Transverse colon (tissue), 4 donors: ENCODE results near the gene STXBP4.

Source experiments
- EP300 ChIP-seq: sonication (generic); formaldehyde crosslinking; IDR thresholded peaks from one replicate; pipeline ENCODE4 v1.6.1; 2017; ENCODE audit warnings: antibody characterized with exemption, low read depth
- POLR2AphosphoS5 ChIP-seq, 3 donors: sonication (generic); formaldehyde crosslinking; IDR thresholded peaks; one replicate each; pipeline ENCODE4 v1.6.1; 2016; ENCODE audit warnings: antibody characterized with exemption in 3 of 3
- TF ChIP-seq, protein P1 (sequence below), 5 experiments: fragments of 200-600 bp in 3 of 5; fragments of 450-650 bp in 2 of 5; sonication (generic) in 3 of 5; IDR thresholded peaks; 1 replicate in 2 of 5; 2 replicates in 3 of 5; pipeline ENCODE4 v1.5.1; 2016 to 2017; ENCODE audit warnings: antibody characterized with exemption in 5 of 5, inconsistent platforms in 3 of 5, mild to moderate bottlenecking in 2 of 5, moderate library complexity in 1 of 5

DNA sequence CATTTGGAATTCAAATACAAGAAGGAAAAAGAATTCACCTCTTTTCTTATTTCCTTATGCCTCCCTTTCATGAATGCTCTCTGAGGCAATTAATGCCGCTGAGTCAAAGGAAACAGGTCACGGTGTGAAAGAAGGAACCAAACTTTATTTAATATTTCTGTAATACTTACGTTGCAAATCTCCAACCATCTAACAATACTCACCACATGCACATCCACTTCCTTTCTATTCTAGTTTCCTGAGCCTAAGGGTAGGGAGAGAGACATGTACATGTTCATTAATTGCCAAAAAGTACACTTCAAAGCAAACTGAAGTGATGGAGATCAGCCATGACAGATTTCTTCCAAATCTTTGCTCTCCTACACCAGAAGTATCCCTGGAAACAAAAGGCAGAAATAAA is 248.3 kb downstream of the STXBP4 start:
- TF ChIP-seq, protein P1, sequence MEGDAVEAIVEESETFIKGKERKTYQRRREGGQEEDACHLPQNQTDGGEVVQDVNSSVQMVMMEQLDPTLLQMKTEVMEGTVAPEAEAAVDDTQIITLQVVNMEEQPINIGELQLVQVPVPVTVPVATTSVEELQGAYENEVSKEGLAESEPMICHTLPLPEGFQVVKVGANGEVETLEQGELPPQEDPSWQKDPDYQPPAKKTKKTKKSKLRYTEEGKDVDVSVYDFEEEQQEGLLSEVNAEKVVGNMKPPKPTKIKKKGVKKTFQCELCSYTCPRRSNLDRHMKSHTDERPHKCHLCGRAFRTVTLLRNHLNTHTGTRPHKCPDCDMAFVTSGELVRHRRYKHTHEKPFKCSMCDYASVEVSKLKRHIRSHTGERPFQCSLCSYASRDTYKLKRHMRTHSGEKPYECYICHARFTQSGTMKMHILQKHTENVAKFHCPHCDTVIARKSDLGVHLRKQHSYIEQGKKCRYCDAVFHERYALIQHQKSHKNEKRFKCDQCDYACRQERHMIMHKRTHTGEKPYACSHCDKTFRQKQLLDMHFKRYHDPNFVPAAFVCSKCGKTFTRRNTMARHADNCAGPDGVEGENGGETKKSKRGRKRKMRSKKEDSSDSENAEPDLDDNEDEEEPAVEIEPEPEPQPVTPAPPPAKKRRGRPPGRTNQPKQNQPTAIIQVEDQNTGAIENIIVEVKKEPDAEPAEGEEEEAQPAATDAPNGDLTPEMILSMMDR (IDR thresholded peaks at IDR 0.05) = no peak
- TF ChIP-seq EP300 (no peak), POLR2AphosphoS5 (IDR thresholded peaks at IDR 0.05) (no peak)
